Esophagus muscularis mucosa (tissue), 4 donors: ENCODE data around the gene PCGF2. TPM values are rescaled to one million over a fixed set of nuclear protein-coding genes. Genes with fewer than 3 reads are reported as not detected.
A peak's percentile ranks its signal among the peaks of the same experiment; 100 is the strongest.

Experiments
- DNase-seq: peaks from one replicate; pipeline ENCODE4 v3.0.0-alpha.2; 2017; ENCODE audit errors: extremely low spot score
- H3K27ac ChIP-seq, 4 donors: fragments of 200-600 bp; sonication (generic); replicated peaks in 1 of 4; 1 replicate in 3 of 4; 2 replicates in 1 of 4; pipeline ENCODE4 v1.5.1; 2016 to 2019; ENCODE audit warnings: mild to moderate bottlenecking in 1 of 4
- H3K27me3 ChIP-seq, 4 donors: fragments of 200-600 bp; sonication (generic); one replicate each; pipeline versions ENCODE4 v1.5.1 to v1.6.0; 2016 to 2019
- H3K36me3 ChIP-seq, 4 donors: fragments of 200-600 bp; sonication (generic); one replicate each; pipeline ENCODE4 v1.5.1; 2016 to 2019
- H3K4me1 ChIP-seq, 4 donors: fragments of 200-600 bp; sonication (generic); one replicate each; pipeline ENCODE4 v1.5.1; 2016 to 2019
- H3K4me3 ChIP-seq, 4 donors: fragments of 200-600 bp; sonication (generic); 1 replicate in 2 of 4; 2 replicates in 2 of 4; pipeline ENCODE4 v1.5.1; 2016 to 2019; ENCODE audit warnings: mild to moderate bottlenecking in 4 of 4, moderate library complexity in 1 of 4
- H3K9me3 ChIP-seq, 4 donors: fragments of 200-600 bp; sonication (generic); 1 replicate in 3 of 4; 2 replicates in 1 of 4; pipeline ENCODE4 v1.5.1; 2016 to 2019
- CTCF ChIP-seq, 3 experiments: fragments of 200-600 bp in 2 of 3; fragments of 450-650 bp in 1 of 3; sonication (generic) in 2 of 3; IDR thresholded peaks; one replicate each; pipeline ENCODE4 v1.5.1; 2017 to 2019; ENCODE audit warnings: antibody characterized with exemption in 3 of 3, mild to moderate bottlenecking in 2 of 3, moderate library complexity in 1 of 3
- EP300 ChIP-seq: sonication (generic); formaldehyde crosslinking; IDR thresholded peaks from one replicate; pipeline ENCODE4 v1.6.1; 2017; ENCODE audit warnings: antibody characterized with exemption
- POLR2A ChIP-seq: fragments of 450-650 bp; IDR thresholded peaks from one replicate; pipeline ENCODE4 v1.6.1; 2017; ENCODE audit warnings: antibody characterized with exemption, moderate library complexity, mild to moderate bottlenecking, low read depth
- POLR2AphosphoS5 ChIP-seq, 2 donors: sonication (generic); formaldehyde crosslinking; IDR thresholded peaks; one replicate each; pipeline ENCODE4 v1.6.1; 2017; ENCODE audit warnings: antibody characterized with exemption in 2 of 2
- WGBS: methylation state at CpG from one replicate; pipeline ENCODE4 v1.1.5; 2018; 5-methylcytosine and 5-hydroxymethylcytosine counted together
- intact Hi-C: fragments of 100-400 bp; cut with DNase I; formaldehyde crosslinking; loops from one replicate; pipeline ENCODE4 v1.15.1; 2023
- total RNA-seq, 4 donors: library from RNA; depleted of rRNA; stranded (reverse); fragments of >200 nt; gene quantifications; one replicate each; pipeline versions ENCODE4 v1.1.0 to v1.2.1, GENCODE V29; 2016

The PCGF2 gene
- total RNA-seq, 4 donors from 2014 or later: 10.3 to 15.7 (median 12.4) TPM

- peaks cover 20 to 57% (median 49%) of the 10 kb centered on the region in 4 donors for H3K36me3 ChIP-seq
- DNase-seq: no peak
- intact Hi-C loops: no loop called here
- H3K27me3 ChIP-seq: no peaks in the 10 kb centered on the region
- H3K27ac ChIP-seq: peak overlapping the region in 1 of 4 donors; percentile 98
- TF ChIP-seq POLR2AphosphoS5 (IDR thresholded peaks at IDR 0.05) (no peak), EP300 (no peak), CTCF (IDR thresholded peaks at IDR 0.05) (no peak), POLR2A (no peak)
- 76% methylated on average over 17 of the region's 21 CpGs for WGBS
- H3K4me3 ChIP-seq: no peak overlapping the region
- peaks cover 26 to 49% (median 40%) of the 10 kb centered on the region in 4 donors for H3K4me1 ChIP-seq
- no peaks in the 10 kb centered on the region for H3K9me3 ChIP-seq
Observed at GRCh38 chr17:38707678-38708351, 40.3 kb downstream of the PCGF2 start.

GRCh38 chr17:38706505-38707216, 41.5 kb downstream of the PCGF2 start:
- Histone ChIP-seq H3K27ac (peak overlapping the region; percentile 94 to 98 (median 96)), H3K4me1 (peaks cover 19 to 54% (median 47%) of the 10 kb centered on the region in 4 donors), H3K27me3 (no peaks in the 10 kb centered on the region), H3K9me3 (no peaks in the 10 kb centered on the region), H3K36me3 (peaks cover 11 to 45% (median 38%) of the 10 kb centered on the region in 4 donors), H3K4me3 (peak overlapping the region; percentile 67 to 99 (median 90))
- intact Hi-C loops: no loop called here
- WGBS: 14% methylated on average over 19 of the region's 20 CpGs
- TF ChIP-seq CTCF (IDR thresholded peaks at IDR 0.05) (no peak), POLR2AphosphoS5 (IDR thresholded peaks at IDR 0.05) (no peak), EP300 (no peak), POLR2A (no peak)
- DNase-seq: no peak

GRCh38 chr17:38705803-38706504, 42.2 kb downstream of the PCGF2 start:
- intact Hi-C loops: no loop called here
- DNase-seq: no peak
- Histone ChIP-seq H3K4me1 (peaks cover 22 to 59% (median 54%) of the 10 kb centered on the region in 4 donors), H3K36me3 (peaks cover 7 to 38% (median 31%) of the 10 kb centered on the region in 4 donors), H3K27me3 (no peaks in the 10 kb centered on the region), H3K27ac (peak overlapping the region; percentile 94 to 98 (median 96)), H3K4me3 (peak overlapping the region; percentile 67 to 99 (median 90)), H3K9me3 (no peaks in the 10 kb centered on the region)
- 0% methylated on average over 22 of the region's 38 CpGs for WGBS
- TF ChIP-seq EP300: no peak
- no peak for TF ChIP-seq POLR2A
- TF ChIP-seq POLR2AphosphoS5 (IDR thresholded peaks at IDR 0.05): peak; percentile 18 to 37

GRCh38 chr17:38705523-38705802, 42.7 kb downstream of the PCGF2 start:
- WGBS: 3% methylated on average over 8 of the region's 32 CpGs
- no peak for DNase-seq
- H3K27me3 ChIP-seq: no peaks in the 10 kb centered on the region
- H3K36me3 ChIP-seq: peaks cover 7 to 33% (median 28%) of the 10 kb centered on the region in 4 donors
- peaks cover 22 to 61% (median 54%) of the 10 kb centered on the region in 4 donors for H3K4me1 ChIP-seq
- H3K27ac ChIP-seq: peak overlapping the region; percentile 94 to 98 (median 96)
- no peak for TF ChIP-seq EP300
- TF ChIP-seq POLR2A: no peak
- no peak for TF ChIP-seq POLR2AphosphoS5 (IDR thresholded peaks at IDR 0.05)
- no peak for TF ChIP-seq CTCF (IDR thresholded peaks at IDR 0.05)
- H3K9me3 ChIP-seq: no peaks in the 10 kb centered on the region
- peak overlapping the region; percentile 67 to 99 (median 90) for H3K4me3 ChIP-seq
- intact Hi-C loops: no loop called here
